H9 (cell line): ENCODE measurements around the gene AK8. TPM values are rescaled to one million over a fixed set of nuclear protein-coding genes. Genes with fewer than 3 reads are reported as not detected.

Experiments used
- DNase-seq: peaks from one replicate; pipeline ENCODE4 v3.0.0-alpha.2; 2017
- H2AFZ ChIP-seq: one replicate; pipeline ENCODE4 v1.6.1; 2013; ENCODE audit warnings: mild to moderate bottlenecking, low read length, control low read depth, moderate library complexity
- H2AK5ac ChIP-seq: 2 replicates; pipeline ENCODE4 v1.6.1; 2013; ENCODE audit warnings: low read length, control low read depth, mixed read lengths; ENCODE audit not compliant: insufficient read length
- H2BK120ac ChIP-seq: one replicate; pipeline ENCODE4 v1.6.1; 2013; ENCODE audit warnings: low read depth, mild to moderate bottlenecking, low read length, control low read depth, inconsistent platforms; ENCODE audit not compliant: poor library complexity, severe bottlenecking
- H2BK12ac ChIP-seq: 2 replicates; pipeline ENCODE4 v1.6.1; 2013; ENCODE audit warnings: low read length, control low read depth, mixed read lengths, low read depth; ENCODE audit not compliant: insufficient read length
- H2BK15ac ChIP-seq: 2 replicates; pipeline ENCODE4 v1.6.1; 2013; ENCODE audit warnings: low read depth, low read length, control low read depth
- H2BK20ac ChIP-seq: one replicate; pipeline ENCODE4 v1.6.1; 2013; ENCODE audit warnings: low read depth, mild to moderate bottlenecking, low read length, control low read depth, inconsistent platforms; ENCODE audit not compliant: poor library complexity, severe bottlenecking
- H2BK5ac ChIP-seq: 2 replicates; pipeline ENCODE4 v1.6.1; 2013; ENCODE audit warnings: low read length, control low read depth, mixed read lengths; ENCODE audit not compliant: insufficient read length
- H3K14ac ChIP-seq: 2 replicates; pipeline ENCODE4 v1.6.1; 2013; ENCODE audit warnings: low read length, control low read depth; ENCODE audit not compliant: insufficient read depth
- H3K18ac ChIP-seq: 2 replicates; pipeline ENCODE4 v1.6.1; 2013; ENCODE audit warnings: low read depth, mild to moderate bottlenecking, mixed read lengths, low read length, control low read depth; ENCODE audit not compliant: insufficient read length
- H3K23ac ChIP-seq: 2 replicates; pipeline ENCODE4 v1.6.1; 2013; ENCODE audit warnings: low read length, control low read depth, mixed read lengths, low read depth; ENCODE audit not compliant: insufficient read length
- H3K23me2 ChIP-seq: 2 replicates; pipeline ENCODE4 v1.6.1; 2013; ENCODE audit warnings: low read depth, mild to moderate bottlenecking, mixed read lengths, low read length, control low read depth; ENCODE audit not compliant: insufficient read length, poor library complexity, severe bottlenecking
- H3K27ac ChIP-seq: 2 replicates; pipeline ENCODE4 v1.5.1; 2013; ENCODE audit warnings: low read length, control low read depth, mixed read lengths, low read depth; ENCODE audit not compliant: insufficient read length
- H3K27me3 ChIP-seq: 2 replicates; pipeline ENCODE4 v1.6.1; 2013; ENCODE audit warnings: low read length, control low read depth, inconsistent platforms; ENCODE audit not compliant: insufficient read depth
- H3K4ac ChIP-seq: 2 replicates; pipeline ENCODE4 v1.6.1; 2013; ENCODE audit warnings: low read depth, mild to moderate bottlenecking, control low read depth, inconsistent platforms, low read length, moderate library complexity
- H3K4me1 ChIP-seq: 2 replicates; pipeline ENCODE4 v1.6.1; 2013; ENCODE audit warnings: low read length, control low read depth, inconsistent platforms; ENCODE audit not compliant: insufficient read depth
- H3K4me2 ChIP-seq: 2 replicates; pipeline ENCODE4 v1.6.1; 2013; ENCODE audit warnings: low read length, control low read depth, mixed read lengths; ENCODE audit not compliant: insufficient read length, insufficient read depth
- H3K56ac ChIP-seq: 2 replicates; pipeline ENCODE4 v1.6.1; 2013; ENCODE audit warnings: low read depth, mild to moderate bottlenecking, mixed read lengths, low read length, control low read depth; ENCODE audit not compliant: insufficient read length
- H3K79me1 ChIP-seq: 2 replicates; pipeline ENCODE4 v1.6.1; 2013; ENCODE audit warnings: low read depth, mild to moderate bottlenecking, moderate library complexity, low read length, control low read depth, inconsistent platforms; ENCODE audit not compliant: insufficient read depth, poor library complexity, severe bottlenecking
- H3K79me2 ChIP-seq: 2 replicates; pipeline ENCODE4 v1.6.1; 2013; ENCODE audit warnings: low read length, control low read depth, inconsistent platforms; ENCODE audit not compliant: insufficient read depth
- H3K9ac ChIP-seq: 2 replicates; pipeline ENCODE4 v1.6.1; 2013; ENCODE audit warnings: low read length, control low read depth, mixed read lengths; ENCODE audit not compliant: insufficient read length; ENCODE audit errors: extremely low read depth
- H3K9me3 ChIP-seq: one replicate; pipeline ENCODE4 v1.6.1; 2013; ENCODE audit warnings: low read depth, low read length, inconsistent platforms; ENCODE audit not compliant: control insufficient read depth
- H3T11ph ChIP-seq: one replicate; pipeline ENCODE4 v1.6.1; 2013; ENCODE audit warnings: mild to moderate bottlenecking, low read length, control low read depth, inconsistent platforms
- H4K20me1 ChIP-seq: one replicate; pipeline ENCODE4 v1.6.1; 2013; ENCODE audit not compliant: control insufficient read depth, insufficient read length, insufficient read depth
- H4K5ac ChIP-seq: 2 replicates; pipeline ENCODE4 v1.6.1; 2013; ENCODE audit warnings: low read depth, mild to moderate bottlenecking, mixed read lengths, low read length, control low read depth; ENCODE audit not compliant: insufficient read length
- H4K8ac ChIP-seq: replicated peaks from 2 replicates; pipeline ENCODE4 v1.6.1; 2013; ENCODE audit warnings: low read length, control low read depth, mixed read lengths, low read depth; ENCODE audit not compliant: insufficient read length
- H4K91ac ChIP-seq: 2 replicates; pipeline ENCODE4 v1.6.1; 2013; ENCODE audit warnings: low read depth, mild to moderate bottlenecking, moderate library complexity, mixed read lengths, low read length, control low read depth; ENCODE audit not compliant: insufficient read length
- H3K27ac Mint-ChIP-seq, 3 experiments: 2 replicates in 2 of 3; 3 replicates in 1 of 3; pipeline ENCODE4 v1.8.0; 2020 to 2021; ENCODE audit warnings: mixed read lengths in 3 of 3, mild to moderate bottlenecking in 1 of 3, moderate library complexity in 1 of 3
- H3K27me3 Mint-ChIP-seq: 2 replicates; pipeline ENCODE4 v1.8.0; 2021; ENCODE audit warnings: low read depth, mild to moderate bottlenecking, moderate library complexity, mixed read lengths
- H3K36me3 Mint-ChIP-seq, 3 experiments: 2 replicates in 2 of 3; 3 replicates in 1 of 3; pipeline ENCODE4 v1.8.0; 2020 to 2021; ENCODE audit warnings: low read depth in 3 of 3, mixed read lengths in 3 of 3; ENCODE audit not compliant: insufficient read depth in 1 of 3
- H3K4me1 Mint-ChIP-seq, 2 experiments: 2 replicates each; pipeline ENCODE4 v1.8.0; 2020; ENCODE audit warnings: mixed read lengths in 2 of 2
- H3K4me3 Mint-ChIP-seq, 2 experiments: 2 replicates in 1 of 2; 3 replicates in 1 of 2; pipeline ENCODE4 v1.8.0; 2020 to 2021; ENCODE audit warnings: mild to moderate bottlenecking in 2 of 2, mixed read lengths in 2 of 2, moderate library complexity in 1 of 2
- H3K9me3 Mint-ChIP-seq, 2 experiments: 2 replicates in 1 of 2; 3 replicates in 1 of 2; pipeline ENCODE4 v1.8.0; 2020; ENCODE audit warnings: mild to moderate bottlenecking in 2 of 2, mixed read lengths in 2 of 2, moderate library complexity in 1 of 2
- WGBS: extraction: QIAGEN DNeasy Blood & Tissue Kit; methylation state at CpG from one replicate; pipeline ENCODE4 v1.1.7; 2013; ENCODE audit warnings: missing lambda C conversion rate, low lambda C conversion rate, mixed read lengths; ENCODE audit not compliant: insufficient read length; ENCODE audit errors: extremely low coverage; 5-methylcytosine and 5-hydroxymethylcytosine counted together
- total RNA-seq: library from RNA; stranded (reverse); gene quantifications from 2 replicates; pipeline ENCODE4 v1.2.1, GENCODE V29; 2021
- TF ChIP-seq, protein P1 (sequence below): fragments of 200-600 bp; sonication (generic); conservative IDR thresholded peaks from 3 replicates; pipeline ENCODE4 v1.8.0; 2021; ENCODE audit warnings: antibody characterized with exemption, mild to moderate bottlenecking

Gene AK8
- total RNA-seq, 1 experiment from 2014 or later = 0.44 TPM

DNA sequence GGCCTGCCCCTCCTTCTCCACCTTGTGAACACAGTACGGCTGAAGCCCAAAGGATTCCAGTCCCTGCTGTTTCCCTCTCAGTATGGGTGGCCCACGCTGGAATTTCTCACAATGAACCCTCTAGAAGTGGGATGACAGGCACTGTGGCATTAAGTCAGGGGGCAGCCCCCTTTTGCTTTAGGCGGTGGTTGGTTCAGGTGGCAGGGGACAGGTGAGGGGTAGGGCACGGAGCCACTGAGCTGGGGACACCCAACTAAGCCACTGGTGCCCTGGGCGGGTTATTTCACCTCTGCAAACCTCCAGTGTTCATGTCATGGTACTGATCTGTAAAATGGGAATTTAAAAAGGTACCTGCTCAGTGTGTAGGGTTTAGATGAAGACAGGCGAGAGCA, 8.2 kb upstream of the AK8 start:
- no peak overlapping the region for H2AFZ ChIP-seq
- no peak overlapping the region for H2BK5ac ChIP-seq
- H2BK120ac ChIP-seq = no peak overlapping the region
- H4K91ac ChIP-seq = no peak overlapping the region
- H3K79me2 ChIP-seq = no peaks in the 10 kb centered on the region
- H2AK5ac ChIP-seq = no peak overlapping the region
- no peaks in the 10 kb centered on the region for H3K9me3 Mint-ChIP-seq
- H3K4me1 Mint-ChIP-seq = peaks cover 0 to 5% of the 10 kb centered on the region in 2 experiments; a peak in 1 of 4 replicates
- H4K8ac ChIP-seq = no peak overlapping the region
- H3K56ac ChIP-seq = no peak overlapping the region
- no peak overlapping the region for H2BK15ac ChIP-seq
- no peak for DNase-seq
- H3K18ac ChIP-seq = no peak overlapping the region
- H3K27ac ChIP-seq = no peak overlapping the region
- no peak overlapping the region for H3K27ac Mint-ChIP-seq
- H3K4me3 Mint-ChIP-seq = no peak overlapping the region
- H3K4ac ChIP-seq = no peak overlapping the region
- no peak overlapping the region for H3K14ac ChIP-seq
- H4K20me1 ChIP-seq = no peaks in the 10 kb centered on the region
- no CpG with 5 or more reads among the region's 6 CpGs for WGBS
- no peak overlapping the region for H2BK12ac ChIP-seq
- H3T11ph ChIP-seq = no peak overlapping the region
- H3K27me3 ChIP-seq = no peaks in the 10 kb centered on the region
- H4K5ac ChIP-seq = no peak overlapping the region
- H3K79me1 ChIP-seq = no peaks in the 10 kb centered on the region
- H3K4me2 ChIP-seq = no peak overlapping the region
- no peaks in the 10 kb centered on the region for H3K4me1 ChIP-seq
- TF ChIP-seq, protein P1, sequence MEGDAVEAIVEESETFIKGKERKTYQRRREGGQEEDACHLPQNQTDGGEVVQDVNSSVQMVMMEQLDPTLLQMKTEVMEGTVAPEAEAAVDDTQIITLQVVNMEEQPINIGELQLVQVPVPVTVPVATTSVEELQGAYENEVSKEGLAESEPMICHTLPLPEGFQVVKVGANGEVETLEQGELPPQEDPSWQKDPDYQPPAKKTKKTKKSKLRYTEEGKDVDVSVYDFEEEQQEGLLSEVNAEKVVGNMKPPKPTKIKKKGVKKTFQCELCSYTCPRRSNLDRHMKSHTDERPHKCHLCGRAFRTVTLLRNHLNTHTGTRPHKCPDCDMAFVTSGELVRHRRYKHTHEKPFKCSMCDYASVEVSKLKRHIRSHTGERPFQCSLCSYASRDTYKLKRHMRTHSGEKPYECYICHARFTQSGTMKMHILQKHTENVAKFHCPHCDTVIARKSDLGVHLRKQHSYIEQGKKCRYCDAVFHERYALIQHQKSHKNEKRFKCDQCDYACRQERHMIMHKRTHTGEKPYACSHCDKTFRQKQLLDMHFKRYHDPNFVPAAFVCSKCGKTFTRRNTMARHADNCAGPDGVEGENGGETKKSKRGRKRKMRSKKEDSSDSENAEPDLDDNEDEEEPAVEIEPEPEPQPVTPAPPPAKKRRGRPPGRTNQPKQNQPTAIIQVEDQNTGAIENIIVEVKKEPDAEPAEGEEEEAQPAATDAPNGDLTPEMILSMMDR = no peak
- no peak overlapping the region for H2BK20ac ChIP-seq
- H3K9ac ChIP-seq = no peak overlapping the region
- peaks cover 5% of the 10 kb centered on the region for H3K27me3 Mint-ChIP-seq
- no peaks in the 10 kb centered on the region for H3K9me3 ChIP-seq
- H3K23me2 ChIP-seq = no peaks in the 10 kb centered on the region
- no peak overlapping the region for H3K23ac ChIP-seq
- no peaks in the 10 kb centered on the region for H3K36me3 Mint-ChIP-seq
